GM18873 (cell line): Measurements from ENCODE around the gene RRP7A.
A peak's percentile ranks its signal among the peaks of the same experiment; 100 is the strongest.
"Not testable (repeated sequence)": the region's sequence is repeated elsewhere in the genome, so short reads cannot be mapped to it uniquely, and the experiment has no call there.

ENCODE experiments used
- ATAC-seq: cut with Tn5 transposase; IDR thresholded peaks from one replicate; pipeline ENCODE4 v1.9.1; 2021; ENCODE audit warnings: mild to moderate bottlenecking, moderate library complexity, moderate number of reproducible peaks; ENCODE audit not compliant: unreplicated experiment, low FRiP score

The RRP7A gene

GRCh38 chr22:42536634-42537033 is 17.0 kb upstream of the RRP7A start:
- ATAC-seq: not testable (repeated sequence)

- ATAC-seq: no peak
Measured at GRCh38 chr22:42536166-42536565, 16.6 kb upstream of the RRP7A start.

- not testable (repeated sequence) for ATAC-seq
Measured at GRCh38 chr22:42535082-42535731, 15.6 kb upstream of the RRP7A start.

- ATAC-seq: no peak
Measured at GRCh38 chr22:42533638-42533977, 14.0 kb upstream of the RRP7A start.

GRCh38 chr22:42531401-42532084 is 11.9 kb upstream of the RRP7A start:
- ATAC-seq: not testable (repeated sequence)

- not testable (repeated sequence) for ATAC-seq
Measured at GRCh38 chr22:42529435-42529834, 9.8 kb upstream of the RRP7A start.

- peak; percentile 40 for ATAC-seq
Measured at GRCh38 chr22:42528591-42529307, 9.2 kb upstream of the RRP7A start.

GRCh38 chr22:42522546-42522945 is 3.0 kb upstream of the RRP7A start:
- ATAC-seq: no peak

- no peak for ATAC-seq
Measured at GRCh38 chr22:42521228-42521546, 1.6 kb upstream of the RRP7A start.

- ATAC-seq: peak; percentile 25
Measured at GRCh38 chr22:42518638-42519524, 715 bp downstream of the RRP7A start.

- not testable (repeated sequence) for ATAC-seq
Measured at GRCh38 chr22:42517103-42517502, 2.5 kb downstream of the RRP7A start.

- ATAC-seq: no peak
Measured at GRCh38 chr22:42515896-42516295, 3.7 kb downstream of the RRP7A start.

GRCh38 chr22:42515304-42515703 is 4.3 kb downstream of the RRP7A start:
- not testable (repeated sequence) for ATAC-seq

- not testable (repeated sequence) for ATAC-seq
Measured at GRCh38 chr22:42514331-42514730, 5.3 kb downstream of the RRP7A start.

GRCh38 chr22:42512273-42512990 is 7.2 kb downstream of the RRP7A start:
- not testable (repeated sequence) for ATAC-seq

- no peak for ATAC-seq
Measured at GRCh38 chr22:42511401-42511891, 8.2 kb downstream of the RRP7A start.

- no peak for ATAC-seq
Measured at GRCh38 chr22:42509548-42509947, 10.0 kb downstream of the RRP7A start.

GRCh38 chr22:42508975-42509364 is 10.6 kb downstream of the RRP7A start:
- ATAC-seq: not testable (repeated sequence)

- not testable (repeated sequence) for ATAC-seq
Measured at GRCh38 chr22:42508327-42508974, 11.1 kb downstream of the RRP7A start.
